ENCODE results near the gene RNF26. TPM values are rescaled to one million over a fixed set of nuclear protein-coding genes. Genes with fewer than 3 reads are reported as not detected.

RNF26 gene
- polyA plus RNA-seq (ENCODE audit: low read depth in 6 of 6) = 10 to 100 TPM; 48.8 to 98.6 (median 58.0) TPM

GRCh38 chr11:119334174-119334930 is at the start of gene RNF26:
TSS of gene RNF26 (plus strand) at chr11:119334527. CDS start at chr11:119335123, 596 bp downstream.
- Mint-ChIP-seq H3K27ac (peak within 1 kb of the TSS; percentile 94 to 99 (median 97)), H3K36me3 (peaks cover 0 to 14% of the 10 kb centered on the region in 2 donors), H3K4me3 (peak within 1 kb of the TSS; percentile 93 to 100 (median 97)), H3K9me3 (no peaks in the 10 kb centered on the region), H3K27me3 (peaks cover 8 to 15% (median 13%) of the 10 kb centered on the region in 3 donors), H3K4me1 (peaks cover 26 to 60% (median 55%) of the 10 kb centered on the region in 3 donors)
- DNase-seq = peak; percentile 93
- ATAC-seq (ENCODE audit: low read depth in 2 of 2) = peak; percentile 96 to 97

GRCh38 chr11:119285431-119285830 is 48.9 kb upstream of the RNF26 start:
- no peaks in the 10 kb centered on the region for H3K9me3 Mint-ChIP-seq
- ATAC-seq (ENCODE audit: low read depth in 2 of 2) (no peak), DNase-seq (no peak)
- H3K4me3 Mint-ChIP-seq = peak overlapping the region in 1 of 8 donors; percentile 24
- H3K36me3 Mint-ChIP-seq = peaks cover 11 to 15% of the 10 kb centered on the region in 2 donors
- H3K27me3 Mint-ChIP-seq = no peaks in the 10 kb centered on the region
- H3K4me1 Mint-ChIP-seq = peaks cover 7 to 22% (median 14%) of the 10 kb centered on the region in 3 donors
- peak overlapping the region in 1 of 6 donors; percentile 67 for H3K27ac Mint-ChIP-seq

GRCh38 chr11:119288219-119288618 is 46.1 kb upstream of the RNF26 start:
- DNase-seq (no peak), ATAC-seq (ENCODE audit: low read depth in 2 of 2) (no peak)
- Mint-ChIP-seq H3K36me3 (peaks cover 11 to 15% of the 10 kb centered on the region in 2 donors), H3K9me3 (peaks cover 0 to 7% (median 0%) of the 10 kb centered on the region in 7 donors), H3K27me3 (no peaks in the 10 kb centered on the region), H3K4me1 (peaks cover 7 to 15% (median 13%) of the 10 kb centered on the region in 3 donors), H3K4me3 (no peak overlapping the region), H3K27ac (peak overlapping the region in 3 of 6 donors; percentile 4 to 58 (median 25))

GRCh38 chr11:119290894-119291497 is 43.3 kb upstream of the RNF26 start:
- Mint-ChIP-seq H3K27me3 (no peaks in the 10 kb centered on the region), H3K27ac (no peak overlapping the region), H3K36me3 (peaks cover 5 to 11% of the 10 kb centered on the region in 2 donors), H3K9me3 (peaks cover 0 to 7% (median 0%) of the 10 kb centered on the region in 7 donors), H3K4me1 (peaks cover 0 to 3% (median 0%) of the 10 kb centered on the region in 3 donors), H3K4me3 (no peak overlapping the region)
- DNase-seq = no peak
- no peak for ATAC-seq (ENCODE audit: low read depth in 2 of 2)

- ATAC-seq (ENCODE audit: low read depth in 2 of 2) = no peak
- Mint-ChIP-seq H3K4me1 (no peaks in the 10 kb centered on the region), H3K9me3 (peaks cover 0 to 7% (median 0%) of the 10 kb centered on the region in 7 donors), H3K4me3 (no peak overlapping the region), H3K27ac (no peak overlapping the region), H3K27me3 (no peaks in the 10 kb centered on the region), H3K36me3 (peaks cover 8 to 18% of the 10 kb centered on the region in 2 donors)
- no peak for DNase-seq
Observed at GRCh38 chr11:119293461-119293860, 40.9 kb upstream of the RNF26 start.

GRCh38 chr11:119295178-119295577 is 39.1 kb upstream of the RNF26 start:
- Mint-ChIP-seq H3K4me1 (no peaks in the 10 kb centered on the region), H3K27me3 (no peaks in the 10 kb centered on the region), H3K36me3 (peaks cover 17 to 27% of the 10 kb centered on the region in 2 donors), H3K9me3 (peaks cover 0 to 7% (median 0%) of the 10 kb centered on the region in 7 donors), H3K4me3 (no peak overlapping the region), H3K27ac (no peak overlapping the region)
- ATAC-seq (ENCODE audit: low read depth in 2 of 2) (no peak), DNase-seq (no peak)

- no peaks in the 10 kb centered on the region for H3K27me3 Mint-ChIP-seq
- peaks cover 28 to 49% of the 10 kb centered on the region in 2 donors for H3K36me3 Mint-ChIP-seq
- no peak for ATAC-seq (ENCODE audit: low read depth in 2 of 2)
- H3K9me3 Mint-ChIP-seq = no peaks in the 10 kb centered on the region
- no peak for DNase-seq
- no peaks in the 10 kb centered on the region for H3K4me1 Mint-ChIP-seq
- no peak overlapping the region for H3K4me3 Mint-ChIP-seq
- H3K27ac Mint-ChIP-seq = no peak overlapping the region
Observed at GRCh38 chr11:119297938-119298337, 36.4 kb upstream of the RNF26 start.

GRCh38 chr11:119298726-119299125 is 35.6 kb upstream of the RNF26 start:
- Mint-ChIP-seq H3K4me3 (no peak overlapping the region), H3K4me1 (no peaks in the 10 kb centered on the region), H3K27ac (peak overlapping the region in 1 of 6 donors; percentile 24), H3K27me3 (no peaks in the 10 kb centered on the region), H3K36me3 (peaks cover 36 to 57% of the 10 kb centered on the region in 2 donors), H3K9me3 (no peaks in the 10 kb centered on the region)
- ATAC-seq (ENCODE audit: low read depth in 2 of 2) = no peak
- no peak for DNase-seq

- DNase-seq (no peak), ATAC-seq (ENCODE audit: low read depth in 2 of 2) (no peak)
- peaks cover 43 to 62% of the 10 kb centered on the region in 2 donors for H3K36me3 Mint-ChIP-seq
- no peaks in the 10 kb centered on the region for H3K9me3 Mint-ChIP-seq
- no peak overlapping the region for H3K27ac Mint-ChIP-seq
- H3K4me1 Mint-ChIP-seq = no peaks in the 10 kb centered on the region
- H3K4me3 Mint-ChIP-seq = no peak overlapping the region
- no peaks in the 10 kb centered on the region for H3K27me3 Mint-ChIP-seq
Observed at GRCh38 chr11:119299416-119299815, 34.9 kb upstream of the RNF26 start.

GRCh38 chr11:119300198-119300964 is 33.9 kb upstream of the RNF26 start:
- DNase-seq = no peak
- ATAC-seq (ENCODE audit: low read depth in 2 of 2) = no peak
- Mint-ChIP-seq H3K4me3 (no peak overlapping the region), H3K4me1 (peaks cover 0 to 4% (median 0%) of the 10 kb centered on the region in 3 donors), H3K9me3 (no peaks in the 10 kb centered on the region), H3K27me3 (no peaks in the 10 kb centered on the region), H3K27ac (no peak overlapping the region), H3K36me3 (peaks cover 50 to 62% of the 10 kb centered on the region in 2 donors)

GRCh38 chr11:119303227-119303718 is 31.1 kb upstream of the RNF26 start:
- DNase-seq = no peak
- H3K27me3 Mint-ChIP-seq = no peaks in the 10 kb centered on the region
- H3K4me3 Mint-ChIP-seq = no peak overlapping the region
- H3K27ac Mint-ChIP-seq = peak overlapping the region in 2 of 6 donors; percentile 35 to 64
- peaks cover 0 to 4% (median 0%) of the 10 kb centered on the region in 3 donors for H3K4me1 Mint-ChIP-seq
- H3K36me3 Mint-ChIP-seq = peaks cover 45% of the 10 kb centered on the region in 2 donors
- ATAC-seq (ENCODE audit: low read depth in 2 of 2) = no peak
- H3K9me3 Mint-ChIP-seq = no peaks in the 10 kb centered on the region

- ATAC-seq (ENCODE audit: low read depth in 2 of 2) = no peak
- no peak overlapping the region for H3K4me3 Mint-ChIP-seq
- DNase-seq = no peak
- no peaks in the 10 kb centered on the region for H3K9me3 Mint-ChIP-seq
- H3K27ac Mint-ChIP-seq = peak overlapping the region in 2 of 6 donors; percentile 39 to 90
- H3K4me1 Mint-ChIP-seq = peaks cover 0 to 4% (median 0%) of the 10 kb centered on the region in 3 donors
- H3K36me3 Mint-ChIP-seq = peaks cover 31 to 33% of the 10 kb centered on the region in 2 donors
- H3K27me3 Mint-ChIP-seq = no peaks in the 10 kb centered on the region
Observed at GRCh38 chr11:119305556-119306372, 28.6 kb upstream of the RNF26 start.

Data from naive B cell (primary cell).